NCI-H524 treated with DMSO at 0.1 percent for 48 hours (cell line): ENCODE measurements around the gene MPZL1.

ENCODE experiments used
- DNase-seq: peaks from one replicate; lab custom pipeline; 2025; lab: John Stamatoyannopoulos, UW

The MPZL1 gene

GRCh38 chr1:167695756-167696561, 25.8 kb upstream of the MPZL1 start:
- no peak for DNase-seq

DNA sequence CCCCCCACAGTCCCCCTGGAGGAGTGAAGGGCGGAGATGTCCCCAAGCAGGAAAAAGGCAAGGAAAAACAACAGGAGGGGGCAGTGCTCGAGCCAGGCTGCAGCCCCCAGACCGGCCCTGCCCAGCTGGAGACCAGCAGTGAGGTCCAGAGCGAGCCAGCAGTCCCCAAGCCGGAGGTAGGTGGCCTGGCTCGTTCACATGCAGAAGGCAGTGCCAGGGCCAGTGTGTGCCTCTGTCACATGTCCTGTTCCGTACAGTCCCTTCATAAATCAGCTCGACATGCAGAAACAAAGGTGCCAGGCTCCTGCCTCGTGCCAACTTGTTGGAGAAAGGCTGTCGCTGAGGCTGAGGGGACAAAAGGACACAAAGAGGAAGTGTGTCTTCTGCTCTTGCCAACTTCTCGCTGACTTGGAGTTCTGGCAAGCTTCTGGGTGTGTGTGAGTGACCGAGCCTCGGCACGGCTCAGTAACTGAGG, 24.1 kb upstream of the MPZL1 start:
- no peak for DNase-seq

DNA sequence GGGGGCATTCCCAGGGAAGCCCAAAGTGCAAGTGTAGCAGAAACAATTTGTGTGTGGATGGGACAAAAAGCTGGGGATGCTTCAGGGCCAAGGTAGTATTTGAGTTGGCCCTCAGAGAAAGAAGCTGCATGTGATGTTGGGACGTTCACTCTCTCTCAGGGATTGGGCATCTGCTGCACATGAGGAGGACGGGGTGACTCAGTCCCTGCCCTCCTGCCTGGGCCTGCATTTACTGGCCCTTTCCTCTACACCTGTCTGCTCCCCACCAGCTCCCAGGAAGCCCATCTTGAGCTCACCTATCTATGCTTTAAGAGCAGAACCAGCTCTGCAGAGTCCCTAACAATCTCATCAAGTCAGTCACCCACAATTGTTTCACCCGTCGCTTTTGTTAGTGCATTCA, 23.5 kb upstream of the MPZL1 start:
- no peak for DNase-seq

DNA sequence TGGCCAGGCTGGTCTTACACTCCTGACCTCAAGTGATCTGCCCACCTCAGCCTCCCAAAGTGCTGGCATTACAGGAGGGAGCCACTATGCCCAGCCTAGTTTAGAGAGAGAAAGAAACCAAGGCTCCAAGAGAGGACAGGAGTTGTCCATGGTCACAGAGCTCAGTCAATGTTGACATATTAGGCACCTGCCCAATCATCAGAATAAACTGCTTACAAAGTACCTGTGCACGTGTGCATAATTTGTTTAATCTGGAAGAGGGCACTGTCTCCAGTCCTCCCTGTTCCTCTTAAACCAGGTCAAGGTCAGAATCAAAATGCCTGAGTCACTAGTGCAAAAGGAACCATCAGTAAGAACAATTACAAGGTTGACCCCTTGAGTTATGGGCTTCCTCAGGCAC, 20.3 kb upstream of the MPZL1 start:
- DNase-seq, result no peak

GRCh38 chr1:167703557-167703956, 18.2 kb upstream of the MPZL1 start:
- DNase-seq, result no peak

GRCh38 chr1:167704715-167705114, 17.1 kb upstream of the MPZL1 start:
- DNase-seq, result no peak

DNA sequence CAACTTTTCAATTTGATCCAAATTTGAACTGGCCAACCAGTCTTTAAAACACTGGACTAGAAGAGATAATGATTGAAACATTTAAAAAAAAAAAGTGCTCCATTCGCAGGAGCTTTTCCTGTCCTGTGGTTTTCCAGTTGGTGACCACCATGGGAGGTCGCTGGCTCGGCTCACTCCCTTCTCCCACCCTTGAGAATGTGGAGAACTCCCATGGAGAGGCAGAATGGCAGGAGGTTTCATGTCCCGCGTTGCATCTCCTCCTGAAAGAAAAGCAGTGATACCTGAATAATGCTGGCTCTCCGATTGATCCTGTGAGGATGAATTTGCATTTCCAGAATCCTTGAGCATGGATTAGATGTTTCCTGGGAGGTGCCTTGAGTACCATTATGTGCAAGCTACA, 16.5 kb upstream of the MPZL1 start:
- DNase-seq, result no peak

GRCh38 chr1:167706363-167706762, 15.4 kb upstream of the MPZL1 start:
- DNase-seq, result no peak

DNA sequence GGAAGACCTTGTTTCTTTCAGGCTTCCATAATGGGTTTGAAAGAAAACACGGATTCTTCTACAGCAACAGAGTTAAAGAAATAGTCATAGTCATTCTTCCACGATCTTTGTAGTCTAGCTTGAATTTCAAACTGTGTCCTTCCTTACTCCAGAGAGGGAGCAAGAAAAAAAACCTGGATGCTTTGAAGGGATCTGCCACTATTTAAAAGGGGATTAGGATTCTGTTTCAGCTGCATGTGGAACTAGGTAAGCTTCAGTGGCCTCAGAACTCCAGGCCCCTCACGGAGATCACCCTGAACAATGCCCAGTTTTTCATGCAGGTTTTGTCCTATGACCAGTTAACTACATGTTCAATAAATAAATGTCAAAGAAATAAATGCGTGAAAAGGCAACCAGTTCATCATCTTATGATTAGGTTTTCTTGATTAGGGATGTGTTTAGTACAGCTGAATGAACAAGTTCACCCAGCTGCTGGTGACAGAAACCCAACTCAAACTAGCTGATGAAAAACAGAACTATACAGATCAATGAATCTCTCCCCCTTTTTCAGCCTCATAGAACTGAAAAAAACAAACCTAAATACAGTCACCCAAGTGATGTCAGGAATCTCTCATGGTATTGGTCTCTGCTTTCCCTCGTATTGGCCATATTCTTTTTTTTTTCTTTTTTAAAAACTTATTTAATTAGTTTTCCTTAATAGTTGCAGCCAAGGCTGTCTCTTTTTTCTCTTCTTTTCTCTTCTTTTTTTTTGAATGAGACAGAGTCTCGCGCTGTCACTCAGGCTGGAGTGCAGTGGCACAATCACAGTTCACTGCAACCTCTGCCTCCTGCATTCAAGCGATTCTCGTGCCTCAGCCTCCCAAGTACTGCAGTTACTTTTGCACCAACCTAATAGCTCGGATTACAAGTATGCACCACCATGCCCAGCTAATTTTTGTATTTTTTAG, 14.6 kb upstream of the MPZL1 start:
- DNase-seq, result no peak

GRCh38 chr1:167707942-167708341, 13.8 kb upstream of the MPZL1 start:
- DNase-seq, result no peak

DNA sequence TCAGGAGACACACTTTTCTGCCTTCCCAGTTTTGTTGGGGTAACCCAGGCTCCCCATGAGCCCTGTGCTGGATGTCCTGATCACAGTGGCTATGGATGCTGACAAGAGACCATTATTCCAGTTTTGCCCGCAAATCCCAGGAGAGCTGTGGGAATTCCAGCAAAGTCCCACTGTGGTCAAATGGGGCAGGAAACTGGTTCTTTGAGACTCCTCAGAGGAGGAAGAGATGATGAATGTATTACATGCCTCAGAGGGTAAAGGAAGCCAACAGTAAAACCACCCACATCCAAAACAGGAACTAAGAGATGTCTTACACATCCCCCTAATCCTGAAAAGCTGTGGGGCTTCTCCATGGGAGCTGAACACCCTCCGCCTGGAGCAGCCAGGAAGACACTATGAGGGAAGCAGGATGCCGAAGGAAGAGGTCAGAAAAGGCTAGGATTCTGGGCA, 12.8 kb upstream of the MPZL1 start:
- DNase-seq, result no peak

- DNase-seq, result no peak
Measured at GRCh38 chr1:167710836-167711235, 10.9 kb upstream of the MPZL1 start.

GRCh38 chr1:167711797-167712196, 10.0 kb upstream of the MPZL1 start:
- no peak for DNase-seq

- no peak for DNase-seq
Measured at GRCh38 chr1:167713330-167714081, 8.3 kb upstream of the MPZL1 start.

- no peak for DNase-seq
Measured at GRCh38 chr1:167714098-167714438, 7.7 kb upstream of the MPZL1 start.

- peak; percentile 63 for DNase-seq
Measured at GRCh38 chr1:167714439-167715156, 7.2 kb upstream of the MPZL1 start.

DNA sequence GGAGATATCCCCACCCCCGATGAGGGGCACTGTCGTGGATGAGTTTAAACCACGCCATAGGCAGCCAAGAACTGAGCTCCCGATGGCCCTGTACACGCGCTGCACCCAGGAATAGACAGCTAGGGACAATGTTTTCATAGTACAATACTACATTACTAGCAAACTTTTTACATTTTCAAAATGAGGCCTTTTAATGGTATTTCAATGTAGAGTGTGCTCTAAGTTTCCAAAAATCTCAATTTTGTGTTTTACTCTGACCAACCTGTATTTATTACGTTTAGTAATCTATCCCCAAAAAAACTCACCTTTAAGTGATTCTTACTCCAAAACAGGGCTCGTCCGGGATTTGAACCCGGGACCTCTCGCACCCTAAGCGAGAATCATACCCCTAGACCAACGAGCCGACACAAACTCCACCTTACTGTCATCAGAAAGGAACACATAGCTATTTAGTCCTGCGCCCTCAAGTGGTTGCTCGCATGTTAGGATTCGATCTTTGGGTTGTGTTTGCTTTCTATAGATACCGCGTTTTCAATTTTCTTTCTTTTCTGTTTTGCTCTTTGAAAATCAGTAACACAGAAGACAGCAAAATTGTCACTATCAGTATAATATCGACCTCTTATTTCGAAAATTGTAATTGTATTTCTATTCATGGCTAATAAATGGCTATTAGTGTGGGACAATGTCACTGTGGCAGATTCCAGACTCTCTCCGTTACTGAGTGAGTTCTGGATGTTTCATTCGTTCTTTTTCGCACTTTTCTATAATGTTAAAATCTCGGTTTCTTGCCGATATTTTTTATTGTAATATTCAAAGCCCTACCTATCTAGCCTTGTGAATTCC, 6.4 kb upstream of the MPZL1 start:
- peak; percentile 57 for DNase-seq

DNA sequence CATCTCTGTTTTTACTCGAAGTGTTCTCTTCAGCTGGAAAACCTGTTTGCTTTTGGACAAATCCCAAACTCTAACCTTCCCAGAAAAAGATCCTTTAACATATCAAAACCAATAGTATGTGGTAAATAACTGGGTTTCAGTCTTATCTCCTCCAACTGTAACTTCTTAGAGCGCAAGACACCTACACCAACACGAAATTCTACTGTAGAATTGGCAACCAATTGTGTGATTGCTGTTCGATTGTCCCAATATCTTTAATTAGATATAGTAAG, 5.8 kb upstream of the MPZL1 start:
- DNase-seq, result no peak

DNA sequence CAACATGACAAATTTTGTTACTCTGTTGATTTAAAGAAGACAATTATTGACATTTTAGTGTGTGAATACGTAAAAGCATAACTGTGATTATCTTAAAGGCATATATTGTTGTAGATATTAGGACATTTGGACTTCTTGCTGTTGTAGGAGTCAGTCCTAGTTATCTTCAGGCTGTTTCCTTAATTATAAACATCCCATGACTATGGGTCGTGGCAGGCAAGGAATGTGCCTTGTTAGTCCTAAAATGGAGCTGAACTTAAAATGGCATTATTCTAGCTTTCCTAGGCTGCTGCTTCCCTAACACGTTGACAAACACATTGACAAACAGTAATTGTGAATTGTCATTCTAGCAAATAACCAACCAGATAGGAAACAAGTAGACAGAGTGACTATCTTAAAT, 4.4 kb upstream of the MPZL1 start:
- DNase-seq, result no peak

DNA sequence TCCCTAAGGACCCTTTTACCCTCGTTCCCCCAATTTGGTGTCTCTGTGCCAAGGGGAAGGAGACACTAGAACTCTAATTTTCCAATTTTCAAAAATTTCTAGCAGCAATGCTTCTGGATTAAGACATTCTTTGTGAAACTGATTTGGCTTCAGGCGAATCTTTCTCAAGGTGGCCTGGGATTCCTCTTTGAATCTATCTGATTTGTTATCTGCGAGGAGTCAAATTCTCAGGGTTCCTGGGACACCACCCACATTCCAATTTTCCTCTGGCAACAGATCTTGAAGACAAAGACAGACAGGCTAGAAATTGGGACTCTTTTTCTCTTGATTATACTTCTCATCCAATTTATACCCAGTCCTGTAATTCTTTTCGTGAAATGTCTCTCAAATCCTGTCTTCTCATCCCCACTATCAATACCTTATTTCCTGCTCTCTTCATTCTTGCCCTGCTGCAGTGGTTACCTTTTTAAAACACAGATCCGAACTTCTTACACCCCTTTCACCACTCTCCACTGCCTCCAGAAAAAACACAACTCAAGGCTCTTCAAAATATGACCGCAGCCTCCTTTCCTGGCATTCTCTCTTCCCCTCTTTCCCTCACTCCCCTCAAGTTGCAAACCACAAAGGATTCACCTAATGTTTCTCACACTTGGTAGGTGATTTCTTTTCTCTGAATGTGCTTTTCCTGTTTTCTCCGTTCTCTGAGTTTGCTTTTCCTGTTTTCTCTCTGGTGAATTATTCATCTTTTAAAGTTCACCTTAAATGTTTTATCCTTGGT, 2.7 kb upstream of the MPZL1 start:
- DNase-seq, result no peak
